IPS-20b (cell line): ENCODE measurements around the gene DMRT2.
A peak's percentile ranks its signal among the peaks of the same experiment; 100 is the strongest.

Source experiments
- H3K27ac ChIP-seq: one replicate; pipeline ENCODE4 v1.5.1; 2013; ENCODE audit warnings: low read length
- H3K27me3 ChIP-seq: 2 replicates; pipeline ENCODE4 v1.6.1; 2013; ENCODE audit warnings: mild to moderate bottlenecking, low read length, inconsistent platforms; ENCODE audit not compliant: insufficient read depth
- H3K36me3 ChIP-seq: 2 replicates; pipeline ENCODE4 v1.6.1; 2013; ENCODE audit warnings: low read depth, mild to moderate bottlenecking, inconsistent platforms, low read length, moderate library complexity; ENCODE audit not compliant: insufficient read depth
- H3K4me1 ChIP-seq: 2 replicates; pipeline ENCODE4 v1.6.1; 2013; ENCODE audit warnings: mild to moderate bottlenecking, control low read depth, inconsistent platforms, low read length, moderate library complexity; ENCODE audit not compliant: insufficient read depth
- H3K4me3 ChIP-seq: 2 replicates; pipeline ENCODE4 v1.5.1; 2013; ENCODE audit warnings: mild to moderate bottlenecking, low read length, inconsistent platforms
- H3K9ac ChIP-seq: 2 replicates; pipeline ENCODE4 v1.6.1; 2013; ENCODE audit warnings: low read depth, mild to moderate bottlenecking, inconsistent platforms, low read length, moderate library complexity
- H3K9me3 ChIP-seq: 2 replicates; pipeline ENCODE4 v1.6.1; 2013; ENCODE audit warnings: mild to moderate bottlenecking, low read depth, low read length, inconsistent platforms; ENCODE audit not compliant: insufficient read depth

DMRT2 gene

GRCh38 chr9:1065130-1065529, 15.0 kb downstream of the DMRT2 start:
- no peaks in the 10 kb centered on the region for H3K4me1 ChIP-seq
- H3K4me3 ChIP-seq, result no peak overlapping the region
- peaks cover 8% of the 10 kb centered on the region for H3K9me3 ChIP-seq
- H3K27ac ChIP-seq, result no peak overlapping the region
- H3K27me3 ChIP-seq, result no peaks in the 10 kb centered on the region
- H3K9ac ChIP-seq, result no peak overlapping the region
- H3K36me3 ChIP-seq, result no peaks in the 10 kb centered on the region

GRCh38 chr9:1070692-1071091, 20.5 kb downstream of the DMRT2 start:
- no peak overlapping the region for H3K9ac ChIP-seq
- H3K4me3 ChIP-seq, result no peak overlapping the region
- H3K27ac ChIP-seq, result no peak overlapping the region
- H3K4me1 ChIP-seq, result no peaks in the 10 kb centered on the region
- H3K27me3 ChIP-seq, result no peaks in the 10 kb centered on the region
- H3K36me3 ChIP-seq, result no peaks in the 10 kb centered on the region
- H3K9me3 ChIP-seq, result peaks cover 39% of the 10 kb centered on the region

- H3K27ac ChIP-seq, result no peak overlapping the region
- no peaks in the 10 kb centered on the region for H3K36me3 ChIP-seq
- no peaks in the 10 kb centered on the region for H3K27me3 ChIP-seq
- H3K9me3 ChIP-seq, result peaks cover 39% of the 10 kb centered on the region
- no peaks in the 10 kb centered on the region for H3K4me1 ChIP-seq
- no peak overlapping the region for H3K9ac ChIP-seq
- H3K4me3 ChIP-seq, result no peak overlapping the region
Observed at GRCh38 chr9:1071730-1072129, 21.6 kb downstream of the DMRT2 start.

GRCh38 chr9:1073497-1073896, 23.3 kb downstream of the DMRT2 start:
- peaks cover 39% of the 10 kb centered on the region for H3K9me3 ChIP-seq

GRCh38 chr9:1077616-1078015, 27.5 kb downstream of the DMRT2 start:
- Histone ChIP-seq H3K9me3 (peaks cover 16% of the 10 kb centered on the region), H3K27me3 (peaks cover 9% of the 10 kb centered on the region; the same call in 1 of the 2 replicates), H3K4me1 (no peaks in the 10 kb centered on the region), H3K36me3 (no peaks in the 10 kb centered on the region), H3K4me3 (no peak overlapping the region), H3K9ac (no peak overlapping the region), H3K27ac (no peak overlapping the region)

More at GRCh38 chr9:1073497-1073896, 23.3 kb downstream of the DMRT2 start:
- Histone ChIP-seq H3K27me3 (no peaks in the 10 kb centered on the region), H3K9ac (no peak overlapping the region), H3K4me1 (no peaks in the 10 kb centered on the region), H3K36me3 (no peaks in the 10 kb centered on the region), H3K4me3 (no peak overlapping the region), H3K27ac (no peak overlapping the region)

- no peaks in the 10 kb centered on the region for H3K36me3 ChIP-seq
- H3K4me3 ChIP-seq, result peak overlapping the region; percentile 61; the same call in 1 of the 2 replicates
- no peak overlapping the region for H3K27ac ChIP-seq
- peaks cover 14% of the 10 kb centered on the region; the same call in 1 of the 2 replicates for H3K27me3 ChIP-seq
- H3K9me3 ChIP-seq, result no peaks in the 10 kb centered on the region
- H3K9ac ChIP-seq, result no peak overlapping the region
- no peaks in the 10 kb centered on the region for H3K4me1 ChIP-seq
Observed at GRCh38 chr9:1083325-1083913, 33.3 kb downstream of the DMRT2 start.

- Histone ChIP-seq H3K4me3 (no peak overlapping the region), H3K9ac (no peak overlapping the region), H3K27ac (no peak overlapping the region), H3K9me3 (no peaks in the 10 kb centered on the region), H3K27me3 (peaks cover 14% of the 10 kb centered on the region; the same call in 1 of the 2 replicates), H3K36me3 (no peaks in the 10 kb centered on the region), H3K4me1 (no peaks in the 10 kb centered on the region)
Observed at GRCh38 chr9:1085086-1085485, 34.9 kb downstream of the DMRT2 start.

- Histone ChIP-seq H3K4me1 (no peaks in the 10 kb centered on the region), H3K9me3 (no peaks in the 10 kb centered on the region), H3K4me3 (no peak overlapping the region), H3K9ac (no peak overlapping the region), H3K27me3 (peaks cover 10% of the 10 kb centered on the region; the same call in 1 of the 2 replicates), H3K27ac (no peak overlapping the region), H3K36me3 (no peaks in the 10 kb centered on the region)
Observed at GRCh38 chr9:1086517-1086916, 36.4 kb downstream of the DMRT2 start.

- Histone ChIP-seq H3K4me3 (no peak overlapping the region), H3K4me1 (no peaks in the 10 kb centered on the region), H3K9ac (no peak overlapping the region), H3K36me3 (no peaks in the 10 kb centered on the region), H3K27ac (no peak overlapping the region), H3K27me3 (peaks cover 7% of the 10 kb centered on the region; the same call in 1 of the 2 replicates), H3K9me3 (no peaks in the 10 kb centered on the region)
Observed at GRCh38 chr9:1087120-1087881, 37.1 kb downstream of the DMRT2 start.

GRCh38 chr9:1094749-1095148, 44.6 kb downstream of the DMRT2 start:
- Histone ChIP-seq H3K4me1 (no peaks in the 10 kb centered on the region), H3K9me3 (no peaks in the 10 kb centered on the region), H3K4me3 (no peak overlapping the region), H3K27ac (no peak overlapping the region), H3K9ac (no peak overlapping the region), H3K36me3 (no peaks in the 10 kb centered on the region), H3K27me3 (peaks cover 4% of the 10 kb centered on the region; the same call in 1 of the 2 replicates)

GRCh38 chr9:1096155-1096964, 46.2 kb downstream of the DMRT2 start:
- peaks cover 14% of the 10 kb centered on the region; the same call in 1 of the 2 replicates for H3K27me3 ChIP-seq
- no peaks in the 10 kb centered on the region for H3K4me1 ChIP-seq
- H3K9ac ChIP-seq, result no peak overlapping the region
- no peaks in the 10 kb centered on the region for H3K9me3 ChIP-seq
- H3K27ac ChIP-seq, result no peak overlapping the region
- no peaks in the 10 kb centered on the region for H3K36me3 ChIP-seq
- no peak overlapping the region for H3K4me3 ChIP-seq
